Activated effector memory CD4-positive, alpha-beta T cell treated with Interleukin-2 at 50 U/mL for 16 hours (primary cell): ENCODE results near the gene C2orf42.
"Not testable (repeated sequence)": the region's sequence is repeated elsewhere in the genome, so short reads cannot be mapped to it uniquely, and the experiment has no call there.

Source experiments
- DNase-seq: peaks from one replicate; pipeline ENCODE4 v3.0.0-alpha.2; 2020

The C2orf42 gene

DNA sequence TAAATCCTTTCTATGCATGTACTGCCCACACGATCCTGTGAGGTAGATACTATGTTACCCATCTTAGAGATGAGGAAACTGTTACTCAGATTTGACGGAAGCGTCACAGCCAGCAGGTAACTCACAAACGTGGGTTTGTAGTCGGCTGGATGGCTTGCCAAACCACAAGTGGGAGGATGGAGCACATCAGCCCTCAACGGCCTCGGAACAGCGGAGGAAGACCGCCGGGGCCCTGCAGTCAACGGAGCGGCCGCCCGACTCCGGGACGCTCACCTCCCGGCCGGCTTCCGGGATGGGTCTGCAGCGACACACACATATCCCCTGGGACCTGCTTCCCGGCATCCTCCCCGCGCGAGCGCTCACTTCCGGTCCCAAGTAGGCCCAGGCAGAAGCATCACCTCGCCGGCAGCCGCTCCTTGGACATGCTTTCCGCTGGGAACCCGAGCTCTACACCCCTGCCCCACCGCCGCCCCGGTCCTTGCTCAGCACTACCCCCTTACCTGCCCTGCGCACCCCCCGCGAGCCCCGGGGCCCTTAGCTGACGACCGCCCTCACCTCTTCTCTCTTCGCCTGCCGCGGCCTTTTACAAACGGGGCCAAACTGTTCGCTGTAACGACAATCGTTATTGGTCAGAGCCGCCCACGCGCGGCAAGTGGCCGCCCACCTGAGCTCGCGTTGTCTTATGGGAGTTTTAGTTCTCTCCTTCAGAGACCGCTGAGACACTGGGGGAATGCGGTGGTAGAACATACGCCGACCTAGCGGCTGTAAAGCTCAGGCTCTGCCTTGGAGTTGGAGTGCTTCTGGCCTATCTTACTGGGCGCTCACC lies at the start of gene C2orf42:
Gene C2orf42, minus strand, starts transcription at position 602 of the 826 bp plus-strand sequence. CDS start 9,034 bp downstream, outside the sequence.
- peak; percentile 94 for DNase-seq

DNA sequence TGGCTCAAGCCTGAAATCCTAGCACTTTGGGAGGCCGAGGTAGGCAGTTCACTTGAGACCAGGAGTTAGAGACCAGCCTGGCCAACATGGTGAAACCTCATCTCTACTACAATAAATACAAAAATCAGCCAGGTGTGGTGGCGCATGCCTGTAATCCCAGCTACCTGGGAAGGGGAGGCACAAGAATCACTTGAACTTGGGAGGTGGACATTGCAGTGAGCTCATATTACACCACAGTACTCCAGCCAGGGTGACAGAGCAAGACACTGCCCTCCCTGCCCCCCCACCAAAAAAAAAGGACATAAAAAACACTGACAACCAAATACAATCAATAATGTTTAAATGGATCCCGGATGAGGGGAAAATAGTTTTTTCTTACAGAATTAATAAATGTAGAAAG lies 49.8 kb upstream of the C2orf42 start:
- DNase-seq, result no peak

DNA sequence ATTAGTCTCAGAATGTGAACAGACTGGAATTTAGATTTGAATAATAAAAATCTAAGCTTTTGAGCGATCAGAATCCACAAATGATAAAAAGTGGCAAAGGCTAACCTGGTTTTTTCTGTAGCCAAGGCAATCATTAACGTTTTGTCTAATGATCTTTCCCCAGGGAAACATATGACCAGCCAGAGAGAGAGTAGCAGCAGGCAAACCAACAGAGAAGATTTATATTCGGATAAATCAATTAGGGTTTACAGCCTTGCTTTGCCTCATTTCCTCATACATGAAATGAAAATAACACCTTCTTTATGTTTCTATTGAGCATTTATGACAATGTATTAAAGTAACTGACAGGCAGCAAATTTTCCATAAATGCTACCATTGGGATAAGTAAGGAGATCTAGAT lies 43.1 kb upstream of the C2orf42 start:
- no peak for DNase-seq

DNA sequence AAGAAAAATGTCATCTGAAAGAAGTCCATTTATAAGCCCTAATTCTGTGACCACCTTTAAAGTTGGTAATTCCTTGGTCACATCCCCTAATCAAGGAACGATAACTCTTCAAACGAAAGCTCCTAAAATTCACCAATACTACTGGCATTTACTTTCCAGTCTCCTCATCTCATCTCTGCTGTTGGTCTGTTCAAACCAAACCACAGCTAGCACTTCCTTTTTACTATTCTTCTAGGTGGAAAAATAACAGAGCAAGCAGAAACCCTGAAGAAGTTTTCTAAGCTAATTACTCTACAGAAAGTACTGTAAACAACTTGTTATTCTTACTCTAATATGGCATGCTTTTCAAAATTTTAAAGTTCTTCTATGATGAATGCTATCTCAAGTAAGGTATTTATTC lies 36.0 kb upstream of the C2orf42 start:
- DNase-seq, result no peak

DNA sequence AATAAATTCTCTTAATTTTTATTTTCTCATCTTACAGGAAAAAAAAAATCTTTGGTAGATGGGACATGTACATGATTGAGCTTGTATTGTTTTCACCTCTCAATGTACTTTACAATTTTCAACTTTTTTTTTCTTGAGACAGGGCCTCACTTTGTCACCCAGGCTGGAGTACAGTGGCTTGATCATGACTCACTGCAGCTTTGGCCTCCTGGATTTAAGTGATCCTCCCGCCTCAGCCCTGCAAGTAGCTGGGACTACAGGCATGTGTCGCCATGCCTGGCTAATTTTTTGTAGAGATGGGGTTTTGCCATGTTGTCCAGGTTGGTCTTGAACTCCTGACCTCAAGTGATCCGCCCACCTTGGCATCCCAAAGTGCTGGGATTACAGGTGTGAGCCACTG lies 32.5 kb upstream of the C2orf42 start:
- not testable (repeated sequence) for DNase-seq

DNA sequence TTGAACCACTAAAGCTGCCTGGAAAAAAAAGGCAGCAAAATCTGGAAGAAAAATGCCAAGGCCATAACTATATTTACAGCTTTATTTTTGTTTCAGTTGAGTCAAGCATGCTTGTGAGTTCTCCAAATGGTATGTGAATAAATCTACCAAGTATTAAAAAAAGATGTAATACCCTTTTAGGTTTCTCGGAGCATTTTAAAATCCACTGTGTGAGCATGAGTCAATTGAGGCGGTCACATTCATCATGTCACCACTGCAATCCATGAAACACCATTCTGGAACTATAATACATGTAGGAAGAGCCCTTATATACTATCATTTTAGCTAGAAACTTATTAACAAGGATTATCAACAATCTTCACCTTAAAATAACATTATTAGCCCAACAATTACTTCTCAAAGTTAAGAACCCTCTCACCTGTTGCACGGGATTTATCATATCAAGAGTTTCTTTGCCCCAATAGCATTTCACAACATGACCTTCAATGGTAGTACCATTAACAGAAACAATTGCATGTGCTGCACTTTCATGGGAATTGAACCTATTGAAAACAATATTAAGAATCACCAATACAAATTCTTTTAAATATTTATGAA lies 24.2 kb upstream of the C2orf42 start:
- DNase-seq, result no peak

DNA sequence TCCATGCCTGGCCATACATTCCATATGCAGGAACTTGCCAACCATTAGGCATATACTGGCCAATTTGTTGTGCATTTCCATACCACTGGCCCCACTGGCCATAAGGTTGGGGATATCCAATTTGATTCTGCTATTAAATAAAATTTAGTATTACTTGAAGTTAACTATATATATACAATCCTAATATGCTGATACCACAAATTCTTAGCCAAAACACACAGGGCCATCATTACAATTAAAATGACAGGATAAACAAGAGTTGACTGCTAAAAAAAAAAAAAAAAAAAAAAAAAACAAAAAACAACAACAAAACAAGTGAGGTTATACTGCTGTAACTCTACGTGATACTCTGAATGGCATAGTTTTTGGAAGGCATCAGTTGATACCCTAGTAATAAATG lies 23.5 kb upstream of the C2orf42 start:
- DNase-seq, result no peak

DNA sequence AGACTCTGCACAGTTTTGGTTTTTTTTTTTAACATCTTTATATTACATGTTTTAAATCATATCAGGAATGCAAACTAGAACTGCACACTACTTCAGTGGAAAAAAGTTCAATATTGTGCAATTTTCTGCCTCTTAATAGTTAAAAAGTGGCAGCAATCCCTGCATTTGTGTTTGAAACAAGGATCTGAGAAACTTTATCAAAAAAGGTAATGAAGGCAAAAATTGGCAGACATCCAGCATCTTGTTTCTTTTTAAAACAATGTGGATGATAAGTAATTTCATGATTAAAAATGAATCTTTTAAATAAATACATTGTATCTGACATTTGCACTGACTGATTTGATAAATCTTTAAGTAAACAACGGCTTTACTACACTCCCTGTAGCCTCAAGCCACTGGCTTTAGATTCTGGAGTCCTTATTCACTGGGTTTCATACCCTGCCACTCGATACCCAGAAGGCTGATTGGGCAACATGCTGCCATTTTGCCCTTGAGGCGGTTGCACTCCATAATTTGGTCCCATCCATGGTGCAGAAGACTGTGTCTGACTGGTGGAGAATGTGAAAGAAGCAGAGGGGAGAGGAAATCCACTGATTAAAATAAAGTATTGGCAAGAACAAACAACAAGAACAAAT lies 21.6 kb upstream of the C2orf42 start:
- DNase-seq, result no peak

DNA sequence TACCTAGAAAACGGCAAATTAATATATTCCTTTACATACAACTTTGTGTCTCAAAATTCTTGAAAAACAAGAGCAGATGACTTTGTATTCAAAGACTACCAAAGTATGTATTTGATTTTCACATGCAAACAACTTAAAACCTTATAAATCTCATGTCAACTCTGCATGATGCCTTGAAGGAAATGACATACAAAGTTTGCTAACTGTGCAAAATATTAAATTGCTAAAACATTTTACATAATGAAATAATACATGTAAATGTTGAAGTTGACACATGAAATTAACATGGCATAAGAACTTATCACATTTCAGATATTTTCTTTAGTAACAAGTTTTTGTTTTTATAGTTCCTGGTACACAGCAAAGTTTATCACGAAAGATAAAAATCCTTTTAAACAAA lies 20.8 kb upstream of the C2orf42 start:
- no peak for DNase-seq

DNA sequence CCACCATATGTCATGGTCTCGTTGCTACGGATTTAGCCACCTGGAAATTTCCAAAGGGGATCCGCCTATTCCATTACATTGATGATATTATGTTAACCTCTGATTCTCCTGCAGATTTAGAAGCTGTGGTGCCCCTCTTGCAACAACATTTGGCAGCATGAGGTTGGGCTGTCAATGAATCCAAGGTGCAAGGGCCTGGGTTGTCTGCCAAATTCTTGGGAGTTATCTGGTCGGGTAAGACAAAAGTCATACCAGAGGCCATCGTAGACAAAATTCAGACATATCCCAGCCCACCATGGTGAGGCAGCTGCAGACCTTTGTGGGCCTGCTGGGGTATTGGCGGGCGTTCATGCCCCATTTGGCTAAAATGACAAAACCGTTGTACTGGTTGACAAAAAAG lies 13.6 kb upstream of the C2orf42 start:
- no peak for DNase-seq

DNA sequence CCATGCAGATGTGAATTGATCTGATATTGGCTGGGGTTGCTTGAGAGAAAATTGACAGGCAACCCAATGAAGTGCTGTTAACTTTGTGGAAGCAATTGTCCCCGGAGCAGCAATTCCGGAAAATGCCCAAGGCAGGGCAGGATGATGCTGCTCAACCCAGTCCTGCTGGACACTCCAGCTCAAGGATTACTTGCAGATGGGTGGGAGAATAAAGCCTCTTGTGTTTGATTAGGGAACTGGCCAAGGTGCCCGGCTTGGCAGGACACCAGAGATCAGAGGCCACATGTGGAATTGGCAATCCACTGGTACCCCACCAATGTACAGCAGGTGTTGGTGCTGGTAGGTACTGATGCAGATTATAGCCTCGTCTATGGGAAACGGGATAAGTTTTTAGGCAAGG lies 12.3 kb upstream of the C2orf42 start:
- DNase-seq, result no peak

DNA sequence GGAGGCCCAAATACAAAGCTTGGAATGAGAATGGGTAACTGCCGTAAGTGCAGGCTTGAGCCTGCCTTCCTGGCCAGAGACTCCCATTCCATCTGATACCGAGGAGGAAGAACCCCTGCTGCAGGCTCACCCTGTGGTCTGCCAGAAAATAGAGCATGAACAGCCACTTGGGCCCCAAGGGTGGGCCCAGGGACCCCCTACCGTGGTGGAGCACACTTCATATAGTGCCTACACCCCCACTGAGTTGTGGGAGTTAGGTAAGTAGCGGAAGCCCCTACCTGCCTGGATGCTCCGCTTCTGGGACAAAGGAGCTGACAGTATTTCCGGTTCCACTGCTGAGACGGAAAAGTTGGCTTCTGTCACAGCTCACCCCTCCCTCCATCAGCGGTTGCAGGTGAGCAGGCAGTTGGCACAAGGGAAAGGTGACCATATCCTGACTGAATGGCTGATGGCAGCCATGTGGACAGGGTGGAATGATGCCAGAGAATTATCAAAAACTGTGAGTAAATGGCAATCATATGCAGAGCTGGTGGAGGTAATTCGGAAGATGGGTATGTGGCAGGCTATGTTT lies 11.5 kb upstream of the C2orf42 start:
- DNase-seq, result no peak

DNA sequence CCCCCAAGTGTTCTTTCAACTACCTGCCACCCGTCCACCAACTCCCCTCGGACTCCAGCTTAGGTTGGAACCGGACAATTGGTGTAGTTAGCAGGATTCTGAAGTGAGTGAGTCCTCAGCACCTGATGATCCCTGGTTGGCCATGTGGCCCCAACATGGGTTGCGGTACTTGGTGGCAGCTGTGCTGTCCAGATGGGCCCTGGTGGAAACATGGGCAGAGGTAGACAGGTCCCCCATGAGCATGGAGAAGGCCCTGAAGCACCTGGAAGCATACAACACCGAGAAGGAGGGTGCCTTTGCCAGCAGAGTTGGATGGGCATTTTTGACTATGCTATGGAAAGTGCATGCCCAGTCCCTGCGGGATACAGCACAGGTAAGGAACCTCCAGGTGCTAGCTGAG lies 11.0 kb upstream of the C2orf42 start:
- no peak for DNase-seq

DNA sequence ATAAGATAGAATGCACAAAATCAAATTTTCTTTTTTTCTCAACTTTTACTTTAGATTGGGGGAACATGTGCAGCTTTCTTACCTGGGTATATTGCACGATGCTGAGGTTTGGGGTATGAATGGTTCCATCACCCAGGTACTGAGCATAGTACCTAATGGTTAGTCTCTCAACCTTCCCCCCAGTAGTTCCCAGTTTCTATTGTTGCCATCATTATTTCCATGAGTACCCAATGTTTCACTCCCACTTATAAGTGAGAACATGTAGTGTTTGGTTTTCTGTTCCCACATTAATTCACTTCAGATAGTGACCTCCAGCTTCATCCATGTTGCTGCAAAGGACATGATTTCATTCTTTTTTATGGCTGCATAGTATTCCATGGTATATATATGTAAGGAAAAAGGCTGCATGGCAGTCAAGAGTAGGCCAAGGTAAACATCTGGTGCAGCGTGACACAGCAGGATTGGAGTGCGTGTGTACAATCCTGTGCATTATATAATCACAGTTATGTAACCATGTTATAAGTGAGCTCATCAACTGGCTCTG lies 10.5 kb upstream of the C2orf42 start:
- DNase-seq, result no peak

DNA sequence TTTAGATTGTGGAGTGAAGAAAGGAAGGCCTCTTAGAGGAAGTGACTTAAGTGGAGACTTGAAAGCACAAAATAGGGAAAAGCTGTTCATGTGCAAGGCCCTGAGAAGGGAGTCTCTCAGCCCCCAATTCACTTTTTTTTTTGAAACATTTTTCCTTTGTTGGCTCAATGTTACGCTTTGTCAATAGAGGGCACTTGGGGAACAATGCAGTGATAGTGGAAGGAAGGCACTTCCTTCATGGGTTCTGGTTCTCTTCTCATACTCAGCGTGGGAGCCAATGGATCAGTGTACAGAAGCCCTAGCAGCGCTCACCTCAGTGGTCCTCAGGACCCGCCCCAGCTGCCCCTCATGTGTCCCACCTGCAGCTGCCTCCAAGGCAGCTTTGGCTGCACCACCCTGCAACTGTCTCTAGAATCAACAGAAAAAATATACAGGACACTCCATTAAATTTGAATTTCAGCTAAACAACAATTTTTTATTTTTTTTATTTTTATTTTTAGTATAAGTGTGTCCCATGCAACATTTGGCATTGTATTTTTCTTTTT lies 8.6 kb upstream of the C2orf42 start:
- DNase-seq, result no peak

DNA sequence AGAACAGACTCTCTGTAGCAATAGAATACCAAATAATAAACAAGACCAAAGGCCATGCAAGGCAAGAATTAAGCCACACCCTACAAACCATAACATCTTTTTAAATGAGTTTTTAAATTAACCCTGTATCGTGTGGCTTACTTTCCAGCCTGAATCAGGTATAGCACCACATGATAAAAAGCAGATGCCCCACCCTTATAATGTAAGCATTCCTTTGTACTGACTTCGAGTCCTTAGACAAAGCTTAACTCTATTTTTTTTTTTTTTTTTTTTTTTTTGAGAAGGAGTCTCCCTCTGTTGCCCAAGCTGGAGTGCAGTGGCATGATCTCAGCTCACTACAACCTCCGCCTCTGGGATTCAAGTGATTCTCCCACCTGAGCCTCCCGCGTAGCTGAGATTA lies 1.7 kb upstream of the C2orf42 start:
- DNase-seq, result no peak

DNA sequence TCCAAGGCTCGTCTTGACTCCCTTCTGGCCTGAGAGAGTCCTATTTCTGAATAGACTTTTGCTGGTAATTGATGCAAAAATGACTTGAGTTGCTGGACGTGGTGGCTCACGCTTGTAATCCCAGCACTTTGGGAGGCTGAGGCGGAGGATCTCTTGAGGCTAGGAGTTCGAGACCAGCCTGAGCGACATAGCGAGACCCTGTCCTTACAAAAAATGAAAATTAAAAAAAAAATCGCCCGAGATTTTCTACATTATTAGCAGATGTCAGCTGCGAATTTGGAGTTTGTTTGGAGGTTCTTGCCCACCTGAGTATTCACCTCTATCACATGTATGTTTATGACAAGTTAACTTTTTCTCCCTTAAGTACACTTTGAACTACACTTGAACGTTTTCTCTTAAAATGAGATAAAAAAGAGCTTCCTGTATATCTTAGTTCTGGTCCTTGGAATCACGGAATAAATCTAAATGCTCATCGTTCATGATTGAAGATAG lies 471 bp upstream of the C2orf42 start:
- DNase-seq, result no peak

DNA sequence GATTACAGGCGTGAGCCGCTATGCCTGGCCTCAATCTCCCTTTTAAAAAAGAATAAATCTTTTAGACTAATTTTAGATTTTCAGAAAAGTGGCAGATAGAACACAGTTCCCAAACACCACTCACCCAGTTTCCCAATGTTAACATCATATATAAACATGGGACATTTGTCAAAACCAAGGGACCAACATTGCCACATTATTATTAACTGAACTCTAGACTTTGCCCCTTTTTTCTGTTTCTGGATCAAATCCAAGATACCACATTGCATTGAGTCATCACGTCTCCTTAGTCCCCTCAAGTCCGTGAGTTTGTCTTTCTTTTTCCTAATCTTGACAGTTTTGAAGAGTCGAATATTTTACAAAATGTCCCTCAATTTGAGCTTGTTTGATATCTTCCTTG lies 2.4 kb downstream of the C2orf42 start:
- DNase-seq, result no peak

DNA sequence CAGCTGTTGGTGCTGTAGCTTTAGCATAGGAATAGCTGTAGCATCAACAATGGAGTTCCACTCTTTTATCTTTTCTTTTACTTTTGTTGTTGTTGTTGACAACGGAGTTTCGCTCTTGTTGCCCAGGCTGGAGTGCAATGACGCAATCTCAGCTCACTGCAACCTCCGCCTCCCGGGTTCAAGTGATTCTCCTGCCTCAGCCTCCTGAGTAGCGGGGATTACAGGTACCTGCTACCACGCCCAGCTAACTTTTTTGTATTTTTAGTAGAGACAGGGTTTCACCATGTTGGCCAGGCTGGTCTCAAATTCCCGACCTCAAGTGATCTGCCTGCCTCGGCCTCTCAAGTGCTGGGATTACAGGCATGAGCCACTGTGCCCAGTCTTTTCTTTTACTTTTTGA lies 3.6 kb downstream of the C2orf42 start:
- not testable (repeated sequence) for DNase-seq

DNA sequence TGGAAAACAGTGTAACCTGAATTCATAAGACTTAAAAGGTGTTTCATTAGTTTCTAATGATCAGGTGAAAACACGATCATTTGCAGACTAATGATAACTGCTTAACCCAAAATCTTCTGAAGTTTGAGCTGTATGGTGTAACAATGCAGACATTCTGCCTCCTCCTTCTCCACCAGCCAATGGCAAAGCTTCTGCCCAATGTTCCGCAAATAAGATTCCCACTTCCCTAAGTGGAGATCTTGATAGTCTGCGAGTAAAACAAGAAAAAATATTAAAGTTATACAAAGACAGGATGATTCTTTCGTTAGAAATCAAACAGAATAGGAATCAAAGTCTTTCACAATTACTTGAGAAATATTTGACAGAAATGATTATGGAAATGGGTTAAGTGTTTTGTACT lies 8.1 kb downstream of the C2orf42 start:
- DNase-seq, result no peak

DNA sequence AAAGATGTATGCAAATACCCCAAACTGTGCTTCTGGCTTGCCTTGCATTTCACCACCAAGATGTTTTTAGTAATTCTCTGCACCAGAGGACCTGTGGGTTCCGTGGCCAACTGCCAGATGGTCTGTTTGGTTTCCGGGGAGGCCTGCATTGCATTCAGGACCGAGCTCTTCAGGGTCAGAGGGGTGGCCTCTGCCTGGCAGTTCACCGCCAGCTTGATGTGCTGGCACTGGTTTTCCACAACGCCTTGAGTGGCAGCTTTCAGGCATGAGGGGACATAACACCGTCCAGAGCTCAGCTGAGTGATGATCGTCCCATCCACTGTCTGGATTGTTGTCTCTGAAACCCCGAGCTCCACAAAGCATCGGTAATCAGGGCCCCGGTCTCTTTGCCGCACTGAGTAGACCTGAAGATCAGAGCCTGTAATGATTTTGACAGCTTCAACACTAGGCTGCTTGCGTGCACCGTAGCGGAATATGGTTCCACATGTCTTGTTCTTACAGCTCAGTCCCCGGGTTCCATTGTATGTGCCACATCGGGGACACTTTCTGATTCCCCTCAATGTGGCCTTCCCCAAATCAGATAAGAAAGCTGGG lies 9.4 kb downstream of the C2orf42 start:
- no peak for DNase-seq

DNA sequence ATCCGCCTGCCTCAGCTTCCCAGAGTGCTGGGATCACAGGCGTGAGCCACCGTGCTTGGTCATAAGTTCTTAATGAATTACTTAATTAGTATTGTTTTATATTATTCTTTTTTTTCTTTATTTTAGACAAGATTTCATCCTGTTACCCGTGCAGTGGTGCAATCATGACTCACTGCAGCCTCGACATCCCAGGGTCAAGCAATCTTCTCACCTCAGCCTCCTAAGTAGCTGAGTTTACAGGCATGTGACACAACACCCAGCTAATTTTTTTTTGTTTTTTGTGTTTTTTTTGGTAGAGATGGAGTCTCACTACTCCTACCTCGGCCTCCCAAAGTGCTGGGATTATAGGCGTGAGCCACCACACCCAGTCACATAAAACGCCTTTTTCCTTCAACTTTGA lies 17.3 kb downstream of the C2orf42 start:
- no peak for DNase-seq
